BJ (cell line): ENCODE data around the gene P2RX4. TPM values are rescaled to one million over a fixed set of nuclear protein-coding genes. Genes with fewer than 3 reads are reported as not detected.

Experiments used
- CTCF ChIA-PET: fragments of 350-600 bp; formaldehyde crosslinking; extraction: SDS; loops from one replicate; lab custom pipeline; 2021; ENCODE audit warnings: antibody characterized with exemption, inconsistent platforms; lab: Yijun Ruan, JAX
- POLR2A ChIA-PET: fragments of 300-600 bp; sonication (Branson Sonifier 250); formaldehyde crosslinking; extraction: SDS; loops from one replicate; lab custom pipeline; 2021; ENCODE audit warnings: antibody characterized with exemption; lab: Charles Lee
- DNase-seq: peaks from one replicate; pipeline ENCODE4 v3.0.0-alpha.2; 2011; ENCODE audit warnings: low read depth
- H3K27me3 ChIP-seq: 2 replicates; pipeline ENCODE4 v1.6.0; 2011; ENCODE audit warnings: low read length; ENCODE audit not compliant: control insufficient read depth, insufficient read depth
- H3K36me3 ChIP-seq: 2 replicates; pipeline ENCODE4 v1.5.1; 2011; ENCODE audit warnings: low read length; ENCODE audit not compliant: control insufficient read depth, insufficient read depth
- H3K4me3 ChIP-seq: 2 replicates; pipeline ENCODE4 v1.5.1; 2011; ENCODE audit warnings: low read depth, mild to moderate bottlenecking, control low read depth, low read length
- polyA plus RNA-seq: library from polyadenylated mRNA; depleted of rRNA; stranded (reverse); fragments of >200 nt; gene quantifications from 2 replicates; pipeline ENCODE4 v1.2.3, GENCODE V29; 2011
- TF ChIP-seq, protein P1 (sequence below): IDR thresholded peaks from 2 replicates; pipeline ENCODE4 v1.5.1; 2011; ENCODE audit warnings: low read depth, mild to moderate bottlenecking, control low read depth, inconsistent platforms, low read length, moderate library complexity; ENCODE audit not compliant: insufficient read depth

The P2RX4 gene
- polyA plus RNA-seq, 1 experiment, result 25.8 TPM

DNA sequence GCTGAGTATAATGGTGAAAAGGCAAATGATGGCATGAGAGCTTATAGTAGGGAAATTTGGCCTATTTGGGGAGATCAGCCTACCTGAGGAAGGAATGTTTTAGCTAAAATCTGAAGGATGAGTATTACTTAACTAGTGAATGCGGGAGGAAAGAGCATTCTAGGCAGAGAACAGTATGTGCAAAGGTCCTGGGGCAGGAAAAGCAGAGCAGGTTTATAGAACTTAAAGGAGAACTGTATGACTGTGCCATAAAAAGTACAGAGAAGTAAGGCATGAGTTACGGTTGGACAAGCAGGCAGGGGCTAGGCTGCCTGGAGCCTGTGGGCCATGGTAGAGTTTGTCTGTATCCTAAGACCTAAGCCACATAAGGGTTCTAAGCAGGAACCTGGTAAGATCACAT lies 21.7 kb upstream of the P2RX4 start:
- no peak for DNase-seq
- H3K27me3 ChIP-seq, result no peaks in the 10 kb centered on the region
- ChIA-PET POLR2A (no interaction called here), CTCF (no interaction called here)
- TF ChIP-seq, protein P1, sequence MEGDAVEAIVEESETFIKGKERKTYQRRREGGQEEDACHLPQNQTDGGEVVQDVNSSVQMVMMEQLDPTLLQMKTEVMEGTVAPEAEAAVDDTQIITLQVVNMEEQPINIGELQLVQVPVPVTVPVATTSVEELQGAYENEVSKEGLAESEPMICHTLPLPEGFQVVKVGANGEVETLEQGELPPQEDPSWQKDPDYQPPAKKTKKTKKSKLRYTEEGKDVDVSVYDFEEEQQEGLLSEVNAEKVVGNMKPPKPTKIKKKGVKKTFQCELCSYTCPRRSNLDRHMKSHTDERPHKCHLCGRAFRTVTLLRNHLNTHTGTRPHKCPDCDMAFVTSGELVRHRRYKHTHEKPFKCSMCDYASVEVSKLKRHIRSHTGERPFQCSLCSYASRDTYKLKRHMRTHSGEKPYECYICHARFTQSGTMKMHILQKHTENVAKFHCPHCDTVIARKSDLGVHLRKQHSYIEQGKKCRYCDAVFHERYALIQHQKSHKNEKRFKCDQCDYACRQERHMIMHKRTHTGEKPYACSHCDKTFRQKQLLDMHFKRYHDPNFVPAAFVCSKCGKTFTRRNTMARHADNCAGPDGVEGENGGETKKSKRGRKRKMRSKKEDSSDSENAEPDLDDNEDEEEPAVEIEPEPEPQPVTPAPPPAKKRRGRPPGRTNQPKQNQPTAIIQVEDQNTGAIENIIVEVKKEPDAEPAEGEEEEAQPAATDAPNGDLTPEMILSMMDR, result no peak
- H3K4me3 ChIP-seq, result no peak overlapping the region
- no peaks in the 10 kb centered on the region for H3K36me3 ChIP-seq

DNA sequence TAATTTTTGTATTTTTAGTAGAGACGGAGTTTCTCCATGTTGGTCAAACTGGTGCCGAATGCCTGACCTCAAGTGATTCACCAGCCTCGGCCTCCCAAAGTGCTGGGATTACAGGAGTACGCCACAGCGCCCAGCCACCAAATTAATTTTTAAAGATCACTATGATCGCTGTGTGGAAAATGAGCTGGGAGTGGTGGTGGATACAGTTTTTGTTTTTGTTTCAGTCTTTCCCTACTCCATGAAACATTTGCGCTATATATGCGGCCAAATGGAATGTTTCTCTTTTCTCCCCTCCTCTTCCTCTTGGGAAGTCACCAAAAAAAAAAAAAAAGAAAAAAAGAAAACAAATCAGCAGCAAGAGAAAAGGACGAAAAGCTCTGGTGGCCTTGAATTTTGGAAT lies 20.8 kb upstream of the P2RX4 start:
- CTCF ChIA-PET, result interaction anchor here (0.8 to 1.1 kb wide), 2 partner anchors 25 to 26 kb away, joined by 3 read pairs; no protein-coding TSS in a partner anchor
- POLR2A ChIA-PET, result no interaction called here
- DNase-seq, result no peak
- Histone ChIP-seq H3K4me3 (no peak overlapping the region), H3K36me3 (no peaks in the 10 kb centered on the region), H3K27me3 (no peaks in the 10 kb centered on the region)
- TF ChIP-seq, protein P1, result no peak

DNA sequence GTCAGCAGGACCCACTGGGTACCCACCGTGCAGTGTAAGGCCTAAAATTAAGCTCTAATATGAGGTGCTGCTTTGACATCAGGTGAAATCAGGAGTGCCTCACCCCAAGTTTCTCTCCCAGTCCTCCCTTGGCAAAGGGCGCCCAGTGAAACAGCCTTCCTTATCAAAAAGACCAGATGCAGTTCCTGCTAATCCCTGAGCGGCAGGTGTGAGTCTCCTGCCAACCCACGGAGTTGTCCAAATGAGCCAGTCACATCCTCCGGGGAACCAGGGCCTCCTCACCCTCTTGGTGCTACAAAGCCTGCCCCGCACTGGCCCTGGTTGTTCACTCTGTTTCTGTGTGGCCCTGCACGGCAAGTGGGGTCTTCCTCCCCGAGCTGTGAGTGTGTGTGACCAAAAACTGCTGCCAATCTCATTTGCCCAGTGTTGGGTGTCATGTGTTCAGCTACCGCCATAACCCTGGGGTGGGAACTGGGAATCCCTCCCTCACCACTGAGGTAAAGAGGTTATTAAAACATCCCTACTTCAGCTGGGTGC lies 20.2 kb upstream of the P2RX4 start:
- ChIA-PET POLR2A (interaction anchor here (0.7 kb wide), 1 partner anchor 106 kb away, joined by 9 read pairs; no protein-coding TSS in a partner anchor), CTCF (interaction anchor here (0.8 to 1.1 kb wide), 3 partner anchors 24 to 94 kb away, joined by 3 to 5 read pairs (median 3); no protein-coding TSS in a partner anchor)
- TF ChIP-seq, protein P1, result no peak
- Histone ChIP-seq H3K4me3 (no peak overlapping the region), H3K36me3 (no peaks in the 10 kb centered on the region), H3K27me3 (no peaks in the 10 kb centered on the region)
- no peak for DNase-seq

DNA sequence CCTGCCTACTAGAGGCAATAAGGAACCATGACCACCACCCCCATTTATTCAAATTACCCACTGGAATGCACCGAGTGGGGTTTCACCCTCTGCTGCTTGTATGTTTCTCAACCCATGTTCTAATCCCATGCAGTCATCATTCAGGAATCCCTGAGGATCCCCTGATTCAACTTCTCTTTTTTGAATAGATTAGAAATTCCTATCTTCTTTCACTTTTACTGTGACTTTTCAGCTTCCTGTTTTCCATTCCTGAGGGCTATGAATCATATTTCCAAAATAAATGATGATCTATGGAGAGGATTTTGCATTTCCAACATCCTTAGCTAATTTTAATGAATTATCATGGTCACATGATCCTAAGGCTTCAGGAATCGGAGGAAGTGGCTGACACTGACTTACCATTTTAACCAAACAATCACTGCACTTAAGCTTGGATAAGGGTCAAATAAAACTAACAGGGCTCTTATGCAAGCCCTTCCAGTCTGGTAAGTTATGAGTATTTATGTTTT lies 19.4 kb upstream of the P2RX4 start:
- TF ChIP-seq, protein P1, result no peak
- DNase-seq, result peak; percentile 89
- H3K4me3 ChIP-seq, result no peak overlapping the region
- H3K27me3 ChIP-seq, result no peaks in the 10 kb centered on the region
- ChIA-PET CTCF (interaction anchor here (1.0 kb wide), 1 partner anchor 95 kb away, joined by 5 read pairs; no protein-coding TSS in a partner anchor), POLR2A (interaction anchor here (0.7 kb wide), 1 partner anchor 105 kb away, joined by 9 read pairs; no protein-coding TSS in a partner anchor)
- no peaks in the 10 kb centered on the region for H3K36me3 ChIP-seq

DNA sequence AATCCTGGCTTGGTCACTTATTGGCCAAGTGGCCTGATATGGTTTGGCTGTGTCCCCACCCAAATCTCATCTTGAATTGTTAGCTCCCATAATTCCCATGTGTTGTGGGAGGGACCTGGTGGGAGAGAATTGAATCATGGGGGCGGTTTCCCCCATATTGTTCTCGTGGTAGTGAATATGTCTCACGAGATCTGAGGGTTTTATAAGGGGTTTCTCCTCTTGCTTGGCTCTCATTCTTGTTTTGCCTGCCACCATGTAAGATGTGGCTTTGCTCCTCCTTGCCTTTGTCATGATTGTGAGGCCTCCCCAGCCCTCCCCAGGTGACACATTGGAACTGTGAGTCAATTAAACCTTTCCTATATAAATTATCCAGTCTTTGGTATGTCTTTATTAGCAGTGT lies 18.8 kb upstream of the P2RX4 start:
- POLR2A ChIA-PET, result no interaction called here
- no peaks in the 10 kb centered on the region for H3K27me3 ChIP-seq
- no peak for DNase-seq
- no peak overlapping the region for H3K4me3 ChIP-seq
- CTCF ChIA-PET, result interaction anchor here (0.6 to 0.8 kb wide), 2 partner anchors 23 to 525 kb away, joined by 3 to 4 read pairs; no protein-coding TSS in a partner anchor
- TF ChIP-seq, protein P1, result no peak
- no peaks in the 10 kb centered on the region for H3K36me3 ChIP-seq
